SHP77 (cell line): ENCODE data around the gene GRM4.

Experiments
- DNase-seq, 2 experiments: peaks; one replicate each; lab custom pipeline; 2025; lab: John Stamatoyannopoulos, UW

Gene GRM4

DNA sequence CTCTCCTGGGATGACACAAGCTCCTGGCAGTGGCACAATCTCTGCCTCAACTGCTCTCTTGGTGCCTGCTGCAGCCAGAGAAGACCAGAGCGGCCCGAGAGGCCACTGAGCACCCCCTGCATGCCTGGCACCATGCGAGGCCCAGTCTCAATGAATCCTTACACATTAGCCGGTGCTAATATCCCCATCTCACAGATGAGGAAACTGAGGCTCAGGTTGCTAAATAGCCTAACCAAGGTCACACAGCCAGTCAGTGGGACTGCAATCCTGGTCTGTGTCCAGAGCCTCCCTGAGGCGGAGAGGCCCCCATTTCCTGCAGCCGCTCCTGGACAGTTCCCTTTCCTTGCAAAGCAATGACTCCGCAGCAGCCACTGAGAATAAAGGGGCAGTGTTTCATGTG is 81.2 kb downstream of the GRM4 start:
- DNase-seq: no peak

DNA sequence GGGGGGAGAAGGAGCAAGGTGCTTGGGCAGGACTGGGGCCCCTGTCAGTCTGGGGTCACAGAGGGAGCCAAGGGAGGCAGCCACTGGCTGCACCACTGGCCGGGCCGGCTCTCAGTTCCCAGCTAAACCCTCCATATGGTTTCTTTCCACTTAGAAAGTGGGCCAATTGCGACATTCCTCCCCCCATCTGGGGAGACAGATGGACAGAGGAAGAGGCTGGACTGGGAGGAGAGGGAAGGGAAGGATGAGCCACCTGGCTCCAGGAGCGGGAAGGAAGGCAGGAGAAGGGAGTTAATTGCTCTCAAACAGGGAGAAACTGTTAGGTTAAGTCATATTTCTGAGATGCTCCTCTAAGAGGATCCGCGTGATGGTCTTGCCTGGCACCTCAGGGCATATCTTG is 82.2 kb downstream of the GRM4 start:
- DNase-seq: no peak

DNA sequence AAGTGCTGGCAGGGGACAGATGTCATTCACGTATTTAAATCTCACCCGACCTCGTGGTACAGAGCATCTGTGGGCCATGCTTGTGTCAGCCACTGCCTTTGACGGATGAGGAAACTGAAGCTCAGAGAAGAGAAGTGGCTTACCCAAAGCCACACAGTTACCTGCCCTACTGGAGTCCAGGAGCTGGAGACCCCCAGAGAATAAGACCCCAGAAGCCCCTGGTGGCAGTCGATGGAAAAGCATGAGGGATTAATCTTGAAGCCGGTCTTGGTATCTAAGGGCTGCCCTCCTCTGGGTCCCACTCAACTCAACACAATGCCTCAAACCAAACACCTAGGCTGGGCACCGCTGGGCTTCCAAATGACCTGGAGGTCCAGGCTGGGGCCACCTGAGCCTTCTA is 83.1 kb downstream of the GRM4 start:
- DNase-seq: no peak

DNA sequence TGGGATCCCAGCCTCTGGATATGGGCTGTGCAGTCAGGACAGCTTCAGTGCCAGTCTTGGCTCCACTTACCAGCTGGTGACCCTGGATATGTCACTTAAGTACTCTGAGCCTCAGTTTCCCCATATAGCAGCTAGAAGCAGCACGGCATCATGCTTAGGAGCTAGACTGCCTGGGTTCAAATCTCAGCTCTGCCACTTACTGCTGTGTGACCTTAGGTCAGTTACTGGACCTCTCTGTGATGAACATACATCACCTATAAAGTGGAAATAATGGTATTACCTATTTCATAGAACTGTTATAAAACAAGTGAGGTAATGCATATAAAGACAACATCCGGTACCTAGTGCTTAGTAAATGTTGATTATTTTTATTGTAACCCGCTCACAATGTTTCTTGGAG is 83.7 kb downstream of the GRM4 start:
- DNase-seq: no peak

DNA sequence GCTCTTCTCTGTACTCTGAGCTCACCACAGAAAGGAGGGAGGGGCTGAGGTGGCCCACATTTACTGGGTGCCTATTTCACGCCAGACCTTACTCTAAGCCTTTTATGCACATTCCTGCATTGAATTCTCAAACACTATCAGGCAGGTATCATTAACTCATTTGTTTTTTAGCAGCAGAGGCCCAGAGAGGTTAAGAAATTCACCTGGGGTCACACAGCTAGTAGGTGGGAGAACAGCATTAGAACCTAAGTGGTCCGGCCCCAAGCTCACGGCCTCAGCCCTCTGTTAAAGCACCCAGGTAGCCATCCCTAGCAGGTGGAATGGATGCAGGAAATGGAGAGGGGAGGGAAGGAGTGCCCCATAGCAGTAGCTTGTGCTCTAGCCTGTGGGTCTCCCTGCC is 84.5 kb downstream of the GRM4 start:
- no peak for DNase-seq

DNA sequence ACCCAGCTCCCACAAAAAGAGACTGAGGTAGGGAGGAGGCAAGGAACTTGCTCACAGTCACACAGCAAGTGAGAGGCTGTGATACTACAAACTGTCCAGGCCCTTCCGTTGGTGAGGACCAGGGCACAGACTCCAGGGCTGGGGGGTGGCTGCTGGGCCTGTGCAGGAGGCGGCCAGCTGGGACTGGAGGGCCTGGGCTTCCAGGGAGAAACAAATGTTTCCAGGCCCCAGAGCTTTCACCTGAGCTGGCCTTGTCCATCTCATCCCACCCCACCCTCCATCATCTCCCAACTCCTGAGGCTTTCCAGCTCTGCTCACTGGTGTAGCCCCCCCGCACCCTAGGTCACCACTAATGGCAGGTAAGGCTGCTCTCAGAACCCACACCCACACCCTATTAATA is 86.0 kb downstream of the GRM4 start:
- no peak for DNase-seq

DNA sequence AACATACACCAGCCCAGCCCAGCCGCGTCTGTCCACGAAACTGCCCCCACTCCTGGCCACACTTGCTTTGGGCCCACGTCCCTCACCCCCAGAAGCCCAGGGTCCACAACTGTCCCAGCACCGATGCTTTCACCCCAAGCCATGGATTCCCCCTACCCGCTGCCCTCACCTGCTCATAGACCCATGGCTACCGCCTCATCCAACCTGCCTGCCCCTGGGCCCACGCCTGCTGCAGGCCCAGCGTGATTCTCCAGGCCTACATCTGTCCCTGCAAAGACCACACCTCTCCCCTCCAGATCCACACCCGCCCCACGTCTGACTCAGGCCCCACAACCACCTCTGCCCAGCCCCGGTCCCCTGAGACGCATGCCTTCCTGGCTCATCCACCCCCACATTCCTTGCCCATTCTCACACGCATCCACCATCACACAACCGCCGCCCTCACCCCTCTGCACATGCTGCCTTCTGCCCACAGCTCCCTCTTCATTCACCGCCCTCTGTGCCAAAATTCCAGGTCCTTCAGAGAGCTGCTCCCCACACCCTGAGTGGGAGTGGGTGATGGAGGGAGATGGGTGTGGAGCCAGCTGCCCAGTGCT is 86.7 kb downstream of the GRM4 start:
- DNase-seq: no peak

DNA sequence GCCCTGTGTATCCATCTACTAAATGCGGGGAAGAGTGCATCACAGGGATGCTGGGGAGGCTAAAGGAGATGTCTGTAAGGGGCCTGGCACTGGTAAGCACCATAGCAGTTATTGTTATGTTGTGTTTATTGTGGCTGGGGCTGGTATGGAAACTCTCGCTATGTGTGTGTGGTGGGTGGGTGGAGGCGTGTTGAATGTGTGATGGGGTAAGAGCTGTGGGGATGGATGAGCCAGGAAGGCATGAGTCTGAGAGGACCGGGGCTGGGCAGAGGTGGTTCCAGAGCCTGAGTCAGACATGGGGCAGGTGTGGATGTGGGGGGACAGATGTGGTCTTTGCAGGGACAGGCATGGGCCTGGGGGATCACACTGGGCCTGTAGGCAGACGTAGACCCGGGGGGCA is 88.1 kb downstream of the GRM4 start:
- DNase-seq: no peak

DNA sequence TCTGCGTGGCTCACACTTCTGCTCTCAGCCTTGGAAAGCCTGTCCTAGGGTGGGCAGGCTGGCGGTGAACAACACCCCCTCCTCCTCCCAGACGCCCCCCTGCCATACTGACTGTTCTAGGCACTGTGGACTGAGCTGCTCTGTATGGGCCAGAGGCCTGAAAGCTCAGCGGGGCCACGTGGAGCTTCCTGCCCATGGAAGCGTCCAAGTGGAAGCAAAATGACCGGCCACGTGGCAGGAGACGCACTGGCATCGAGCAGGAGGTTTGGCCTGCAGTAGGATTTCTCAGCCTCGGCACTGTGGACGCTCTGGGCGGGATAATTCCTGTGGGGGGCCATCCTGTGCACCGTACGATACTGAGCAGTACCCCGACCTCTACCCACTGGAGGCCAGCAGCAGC is 88.7 kb downstream of the GRM4 start:
- no peak for DNase-seq

DNA sequence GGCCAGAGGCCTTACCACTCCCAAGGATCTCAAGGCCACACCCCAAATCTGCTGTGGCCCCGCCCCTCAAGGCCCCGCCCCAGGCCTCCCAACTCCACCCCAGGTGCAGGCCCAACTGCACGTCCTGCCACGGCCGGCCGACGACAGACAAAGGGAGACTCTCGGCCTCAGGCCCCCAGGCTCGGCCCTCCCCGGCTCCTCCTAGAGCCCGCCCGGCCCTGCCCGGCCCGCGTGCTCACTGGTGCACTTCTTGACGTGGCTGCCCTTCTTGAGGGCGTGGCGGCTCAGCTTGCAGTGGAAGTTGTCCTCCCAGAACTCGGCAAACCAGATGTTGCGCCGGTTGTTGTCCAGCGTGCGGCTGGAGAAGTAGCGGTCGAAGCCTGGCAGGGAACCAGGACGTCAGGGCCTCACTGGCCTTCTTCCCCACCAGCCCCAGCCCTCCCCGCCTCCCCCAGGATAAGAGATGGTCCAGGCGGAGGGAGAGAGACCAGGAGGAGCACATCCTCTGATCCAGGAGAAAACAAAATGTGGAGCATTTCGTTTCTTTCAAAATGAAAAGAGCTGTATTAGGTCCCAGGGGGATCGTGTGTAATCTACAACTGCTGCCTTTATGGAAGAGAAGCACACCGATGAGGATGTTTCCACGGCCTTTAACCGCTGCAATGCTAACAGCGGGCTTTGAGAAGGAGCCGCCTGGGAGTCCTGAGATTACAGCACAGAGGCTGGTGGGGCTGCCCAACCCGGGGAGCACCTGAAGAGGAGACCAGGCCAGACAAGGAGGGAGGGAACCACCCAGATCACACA is 89.4 kb downstream of the GRM4 start:
- peak in 1 of 2 experiments; percentile 49 for DNase-seq

DNA sequence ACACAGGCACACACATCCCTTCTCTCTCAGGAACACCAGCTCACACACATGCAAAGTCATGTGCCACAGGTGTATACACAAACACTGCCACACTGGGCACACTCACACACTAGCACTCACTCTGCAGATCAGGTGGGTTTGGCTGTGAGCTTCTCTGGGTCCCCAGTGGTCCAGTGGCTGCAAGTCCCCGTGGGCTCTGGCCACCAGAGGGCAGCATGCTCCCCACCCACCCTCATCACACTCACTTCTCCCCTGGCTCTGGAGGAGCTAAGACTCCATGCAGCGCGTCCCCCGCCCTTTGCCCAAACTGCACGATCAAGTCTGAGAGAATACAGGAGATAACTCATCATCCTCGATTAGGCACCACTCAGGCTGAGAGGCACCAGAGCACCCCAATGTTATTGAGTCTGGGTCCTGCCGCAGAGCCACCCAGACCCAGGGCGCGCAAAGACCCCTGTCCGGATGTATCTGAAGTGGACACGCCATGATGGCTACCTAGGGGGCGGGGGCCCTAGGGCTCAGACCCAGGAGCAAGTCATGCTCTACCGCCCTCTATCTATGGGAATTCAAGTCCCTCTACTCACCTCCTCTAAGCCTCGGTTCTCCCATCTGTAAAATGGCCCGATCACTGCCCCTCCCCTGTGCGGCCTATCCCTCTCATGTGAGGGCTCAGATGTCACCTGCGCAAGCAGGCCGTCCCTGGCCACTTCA is 90.5 kb downstream of the GRM4 start:
- DNase-seq: peak; percentile 53 to 59

DNA sequence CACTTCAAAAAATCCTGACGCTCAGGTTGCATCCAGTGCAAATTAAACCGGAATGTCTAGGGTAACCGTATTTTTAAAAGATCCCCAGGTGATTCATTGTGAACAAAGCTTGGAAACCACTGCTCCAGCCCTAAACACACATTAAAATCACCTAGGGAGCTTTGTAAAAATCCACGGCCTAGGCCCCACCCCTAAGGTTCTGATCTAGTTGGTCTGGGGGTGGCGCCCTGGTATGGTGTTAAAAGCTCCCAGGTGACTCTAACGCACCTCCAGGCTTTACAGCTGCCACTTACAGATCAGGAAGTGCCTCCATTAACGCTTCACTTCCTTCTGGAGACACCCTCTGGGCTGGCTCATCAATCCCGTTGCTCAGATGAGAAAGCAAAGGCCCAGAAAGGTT is 92.2 kb downstream of the GRM4 start:
- DNase-seq: no peak

DNA sequence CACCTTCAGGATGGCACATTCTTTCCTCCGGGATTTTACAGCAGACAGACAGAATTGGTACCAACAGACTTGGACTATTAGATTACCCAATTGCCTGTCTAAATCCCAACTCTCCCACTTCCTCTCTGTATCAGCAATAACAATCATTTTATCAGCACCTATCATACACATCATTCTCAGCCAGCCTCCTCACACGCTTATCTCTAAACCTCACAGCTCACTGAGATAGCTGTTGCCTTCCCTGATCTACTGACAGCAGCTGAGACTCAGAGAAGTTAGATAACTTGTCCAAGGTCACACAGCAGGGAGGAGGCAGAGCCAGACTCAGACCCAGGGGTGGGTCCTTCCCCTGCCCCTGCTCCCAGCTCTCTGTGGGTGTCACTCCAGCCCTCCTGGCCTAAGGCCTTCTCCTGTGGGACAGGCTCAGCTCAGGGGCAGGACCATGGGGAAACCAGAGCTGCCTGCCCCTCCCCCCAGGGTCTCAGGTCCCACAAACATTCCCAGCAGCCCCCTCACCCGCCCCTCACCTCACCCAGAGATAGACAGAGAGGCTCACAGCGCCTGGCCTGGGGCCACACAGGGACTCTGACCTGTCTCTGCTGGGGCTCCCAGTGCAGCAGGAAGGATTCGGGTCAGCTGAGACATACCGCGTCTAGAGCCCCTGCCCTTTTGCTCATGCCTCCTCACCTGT is 92.8 kb downstream of the GRM4 start:
- no peak for DNase-seq

DNA sequence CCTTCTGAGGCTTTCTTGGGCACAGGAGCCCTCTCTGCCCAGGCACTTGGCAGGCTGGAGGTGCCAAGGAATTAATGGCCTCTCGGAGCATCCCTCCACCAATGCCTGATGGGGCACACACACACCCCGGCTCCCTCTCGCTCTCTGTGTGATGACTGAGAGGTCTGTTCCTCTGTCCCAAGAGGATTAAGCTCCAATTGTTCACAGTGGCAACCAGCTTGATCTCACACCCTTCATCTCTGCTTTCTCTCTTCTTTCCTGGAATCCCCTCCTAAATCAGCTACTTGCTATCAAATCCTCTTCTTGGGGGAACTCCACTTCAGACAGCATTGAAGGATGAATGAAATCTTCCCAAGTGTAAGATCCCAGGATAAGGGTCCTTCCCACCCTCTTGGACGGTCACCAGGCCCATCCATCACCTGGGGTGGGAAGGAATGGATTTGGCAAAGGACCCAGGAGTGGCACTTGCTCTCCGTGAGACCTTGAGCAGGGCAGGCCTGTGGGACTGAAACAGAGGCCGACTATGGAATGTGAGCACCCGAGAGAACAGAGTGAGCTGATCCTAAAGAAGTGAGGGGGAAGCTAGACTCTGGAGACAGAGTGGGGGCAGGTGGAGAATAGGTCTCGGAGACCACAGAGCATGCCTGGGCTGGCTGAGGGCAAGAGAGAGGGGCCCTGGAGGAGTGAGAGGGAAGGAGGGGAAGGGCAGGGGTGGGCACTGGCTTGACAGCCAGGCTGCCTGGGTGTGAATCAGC is 93.6 kb downstream of the GRM4 start:
- DNase-seq: no peak

DNA sequence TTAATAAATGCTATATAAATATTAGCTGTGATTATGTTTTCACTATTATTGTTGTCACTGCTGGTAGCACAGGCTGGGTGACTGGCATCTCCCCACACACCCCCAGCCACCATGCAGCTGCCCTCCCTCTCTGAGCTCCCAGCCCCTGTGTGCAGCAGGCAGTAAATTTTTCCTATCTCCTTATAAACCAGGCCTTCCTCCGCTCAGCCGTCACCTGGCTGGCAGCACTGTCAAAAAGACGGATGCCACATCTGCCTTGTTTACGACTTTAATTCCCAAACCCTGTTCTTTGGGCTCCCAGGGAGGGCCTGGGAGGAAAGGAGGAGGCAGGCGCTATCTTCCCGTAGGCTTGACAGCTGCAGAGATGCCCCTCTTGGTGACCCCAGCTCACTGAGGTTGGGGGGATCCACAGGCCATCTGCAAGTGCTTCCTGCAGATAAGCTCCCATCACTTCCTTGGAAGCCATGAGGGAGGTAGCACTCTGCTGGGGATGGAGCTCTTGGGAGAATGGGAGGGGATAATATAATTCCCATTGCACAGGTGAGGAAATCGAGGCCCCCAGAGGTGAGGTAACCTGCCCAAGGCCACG is 94.5 kb downstream of the GRM4 start:
- DNase-seq: no peak

DNA sequence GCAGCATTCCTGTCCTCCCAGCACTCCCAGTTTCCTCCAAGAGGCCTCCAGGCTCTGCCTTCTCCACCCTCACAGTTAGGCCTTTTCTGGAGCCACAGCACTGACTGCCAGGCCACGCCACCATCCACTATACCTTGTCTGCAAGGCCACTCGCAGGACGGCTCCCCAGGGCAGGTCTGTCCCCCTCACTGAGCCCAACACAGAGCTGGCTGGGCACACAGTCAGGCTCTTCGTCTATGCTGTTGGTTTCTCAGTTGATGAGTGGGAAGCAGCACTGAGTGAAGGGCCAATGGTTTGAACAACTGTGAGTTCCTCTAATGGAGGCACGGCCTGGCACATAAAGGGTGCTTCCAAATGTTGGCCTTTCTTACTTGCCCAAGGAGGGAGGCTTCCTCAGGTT is 95.2 kb downstream of the GRM4 start:
- DNase-seq: no peak

DNA sequence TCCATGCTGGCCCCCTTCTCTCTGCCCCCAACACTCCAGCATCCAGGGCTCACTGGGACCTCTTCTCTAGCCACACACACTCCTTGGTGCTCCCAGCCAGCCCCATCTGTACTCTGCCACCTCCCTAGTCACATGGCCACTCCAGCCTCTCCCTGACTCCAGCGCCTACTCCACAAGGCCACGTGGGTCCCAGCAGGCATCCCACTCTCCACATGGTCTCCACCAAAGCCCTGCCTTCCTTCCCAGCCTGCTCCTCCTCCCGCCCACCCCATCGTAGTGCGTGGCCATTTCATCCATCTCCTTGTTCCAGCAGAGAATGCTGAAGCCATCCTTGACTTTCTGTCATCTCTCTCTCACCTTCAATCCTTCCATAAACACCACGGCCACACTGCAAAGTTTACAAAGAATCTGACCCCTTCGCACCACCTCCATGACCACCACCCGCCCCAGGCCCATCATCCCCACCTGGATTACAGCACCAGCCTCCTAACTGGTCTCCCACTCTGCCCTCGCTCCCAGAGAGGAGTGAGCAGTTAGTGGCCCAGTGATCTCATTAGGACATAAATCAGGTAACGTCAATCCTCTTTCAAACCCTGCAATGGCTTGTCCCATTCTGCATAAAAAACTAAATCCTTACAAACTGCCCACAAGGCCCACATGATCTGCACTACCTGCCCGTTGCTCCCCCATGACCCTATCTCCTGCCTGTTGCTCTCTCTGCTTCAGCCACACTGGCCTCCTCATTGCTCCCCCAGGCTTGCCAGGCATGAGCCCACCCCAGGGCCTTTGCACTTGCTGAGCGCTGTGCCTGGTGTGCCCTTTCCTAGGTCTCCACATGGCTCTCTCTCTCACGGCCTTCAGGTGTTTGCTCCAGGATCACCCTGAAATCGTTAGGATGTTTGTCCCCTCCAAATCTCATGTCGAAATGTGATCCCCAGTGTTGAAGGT is 96.2 kb downstream of the GRM4 start:
- no peak for DNase-seq

DNA sequence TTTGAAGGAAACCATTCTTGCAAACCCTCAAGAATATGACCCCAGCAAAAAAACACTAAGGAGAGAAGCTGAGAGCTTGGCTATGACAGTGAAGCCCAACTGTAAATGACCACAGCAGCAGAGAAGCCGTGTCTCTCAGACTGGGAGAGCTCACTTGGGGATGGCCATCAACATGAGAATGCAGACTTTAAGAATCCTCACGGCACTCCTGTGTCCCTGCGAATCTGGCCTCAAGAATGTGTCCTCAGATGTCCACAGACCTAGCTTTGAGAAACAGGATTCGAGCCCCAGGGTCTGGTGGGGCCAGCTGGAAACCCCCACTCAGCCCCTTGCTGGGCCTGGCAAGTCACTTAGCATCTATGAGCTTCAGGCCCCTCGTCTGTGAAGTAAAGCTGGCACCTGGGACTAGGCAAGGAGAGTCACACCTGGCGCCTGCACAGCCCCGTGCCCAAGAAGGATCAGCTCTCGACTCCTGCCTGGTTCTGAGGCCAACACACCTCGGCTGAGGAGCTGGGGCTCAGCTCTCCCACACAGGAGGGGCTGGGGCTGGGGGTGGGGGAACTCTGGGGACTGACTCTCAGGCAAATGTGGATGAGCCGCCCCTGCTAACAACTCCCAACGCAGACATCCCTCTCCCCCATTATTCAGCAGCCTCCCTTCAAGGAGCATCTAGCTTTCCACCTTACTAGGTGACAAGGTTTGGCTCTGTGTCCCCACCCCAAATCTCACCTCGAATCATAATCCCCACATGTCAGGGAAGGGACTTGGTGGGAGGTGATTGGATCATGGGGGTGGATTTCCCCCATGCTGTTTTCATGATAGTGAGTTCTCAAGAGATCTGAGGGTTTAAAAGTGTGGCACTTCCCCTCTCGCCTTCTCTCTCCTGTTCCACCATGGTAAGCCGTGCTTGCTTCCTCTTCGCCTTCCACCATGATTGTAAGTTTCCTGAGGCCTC is 97.7 kb downstream of the GRM4 start:
- DNase-seq: no peak

DNA sequence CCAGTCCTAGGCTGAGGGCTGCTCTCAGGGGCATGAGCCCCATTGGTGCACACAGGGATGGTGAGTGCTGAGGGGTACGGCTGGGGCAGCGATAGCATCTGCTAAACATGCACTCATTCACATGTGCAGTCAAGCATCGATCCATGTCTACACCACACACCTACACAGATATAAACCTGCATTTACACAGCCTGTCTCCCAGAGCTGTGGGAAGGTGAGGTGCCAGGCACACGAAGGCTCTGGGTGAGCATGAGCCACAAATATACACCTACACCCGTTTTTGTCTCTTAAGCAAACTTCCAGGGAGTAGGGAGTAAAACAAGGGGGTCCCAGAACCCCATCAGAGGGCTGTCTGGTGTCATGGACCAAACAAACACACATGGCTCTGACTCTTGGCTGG is 99.3 kb downstream of the GRM4 start:
- no peak for DNase-seq
